HepG2 (cell line): ENCODE measurements around the gene SNRNP200. TPM values are rescaled to one million over a fixed set of nuclear protein-coding genes. Genes with fewer than 3 reads are reported as not detected.

Experiments used
- AKNA ChIP-seq: sonication (generic); formaldehyde crosslinking; IDR thresholded peaks from 2 replicates; pipeline ENCODE4 v1.4.0; 2020; ENCODE audit warnings: missing genetic modification reagents, borderline replicate concordance
- FOSL2 ChIP-seq: sonication (generic); formaldehyde crosslinking; IDR thresholded peaks from 2 replicates; pipeline ENCODE4 v1.4.0; 2020; ENCODE audit warnings: missing genetic modification reagents
- HNF1B ChIP-seq: sonication (generic); formaldehyde crosslinking; IDR thresholded peaks from 2 replicates; pipeline ENCODE4 v1.5.1; 2020; ENCODE audit warnings: mild to moderate bottlenecking, moderate library complexity, missing genetic modification reagents
- IRF2 ChIP-seq: IDR thresholded peaks from 2 replicates; pipeline ENCODE4 v1.6.1; 2018; ENCODE audit warnings: missing genetic modification reagents, missing compliant biosample characterization
- KLF12 ChIP-seq: sonication (generic); formaldehyde crosslinking; IDR thresholded peaks from 2 replicates; pipeline ENCODE4 v1.4.0; 2020; ENCODE audit warnings: missing genetic modification reagents, borderline replicate concordance
- LCORL ChIP-seq, 2 experiments: fragments of 450-650 bp in 1 of 2; sonication (generic) in 1 of 2; formaldehyde crosslinking in 1 of 2; IDR thresholded peaks; 2 replicates each; pipeline versions ENCODE4 v1.5.0 to v1.6.1; 2017 to 2020; ENCODE audit warnings: antibody characterized with exemption in 1 of 2, missing genetic modification reagents in 1 of 2
- MLX ChIP-seq: IDR thresholded peaks from 2 replicates; pipeline ENCODE4 v1.6.1; 2016
- NR3C1 ChIP-seq: sonication (generic); formaldehyde crosslinking; IDR thresholded peaks from 2 replicates; pipeline ENCODE4 v1.4.0; 2020; ENCODE audit warnings: missing genetic modification reagents
- RARG ChIP-seq: sonication (generic); formaldehyde crosslinking; IDR thresholded peaks from 2 replicates; pipeline ENCODE4 v1.4.0; 2020; ENCODE audit warnings: low read depth, mild to moderate bottlenecking, missing genetic modification reagents
- ZFP91 ChIP-seq: sonication (generic); formaldehyde crosslinking; IDR thresholded peaks from 2 replicates; pipeline ENCODE4 v1.9.0; 2022; ENCODE audit warnings: missing genetic modification reagents, mild to moderate bottlenecking, borderline replicate concordance
- ZNF333 ChIP-seq: sonication (generic); formaldehyde crosslinking; IDR thresholded peaks from 2 replicates; pipeline ENCODE4 v1.4.0; 2020; ENCODE audit warnings: mild to moderate bottlenecking, missing genetic modification reagents, borderline replicate concordance
- ZNF672 ChIP-seq: sonication (generic); formaldehyde crosslinking; IDR thresholded peaks from 2 replicates; pipeline ENCODE4 v1.8.1; 2022; ENCODE audit warnings: missing genetic modification reagents
- ZNF879 ChIP-seq: sonication (generic); formaldehyde crosslinking; IDR thresholded peaks from 2 replicates; pipeline ENCODE4 v1.8.1; 2023; ENCODE audit warnings: missing genetic modification reagents
- polyA plus RNA-seq, 8 experiments: library from polyadenylated mRNA; depleted of rRNA in 3 of 8; stranded (reverse) in 7 of 8; unstranded in 1 of 8; fragments of >200 nt; fragmentation: Illumina TruSeq in 4 of 8; extraction: Trizol in 4 of 8; gene quantifications; 2 replicates each; pipeline versions ENCODE4 v1.2.1 to v1.2.3, GENCODE V29; 2011 to 2016; ENCODE audit warnings: low read depth in 4 of 8, missing spikeins in 1 of 8, mixed read lengths in 1 of 8; ENCODE audit not compliant: insufficient read depth in 1 of 8
- total RNA-seq, 5 experiments: library from RNA; depleted of rRNA; stranded (reverse); fragments of >200 nt; fragmentation: Illumina TruSeq; extraction: Trizol; gene quantifications; 2 replicates each; pipeline ENCODE4 v1.2.3, GENCODE V29; 2016; ENCODE audit warnings: low read depth in 1 of 5
- TF ChIP-seq, protein P1 (sequence below): sonication (generic); formaldehyde crosslinking; IDR thresholded peaks from 2 replicates; pipeline ENCODE4 v1.5.1; 2020; ENCODE audit warnings: missing genetic modification reagents, mild to moderate bottlenecking, borderline replicate concordance

SNRNP200 gene
- total and polyA plus RNA-seq, 2 of the 13 experiments (the other 11 are each of a cell fraction or from before 2014, with no cell fraction given): 99.0 to 232 TPM

DNA sequence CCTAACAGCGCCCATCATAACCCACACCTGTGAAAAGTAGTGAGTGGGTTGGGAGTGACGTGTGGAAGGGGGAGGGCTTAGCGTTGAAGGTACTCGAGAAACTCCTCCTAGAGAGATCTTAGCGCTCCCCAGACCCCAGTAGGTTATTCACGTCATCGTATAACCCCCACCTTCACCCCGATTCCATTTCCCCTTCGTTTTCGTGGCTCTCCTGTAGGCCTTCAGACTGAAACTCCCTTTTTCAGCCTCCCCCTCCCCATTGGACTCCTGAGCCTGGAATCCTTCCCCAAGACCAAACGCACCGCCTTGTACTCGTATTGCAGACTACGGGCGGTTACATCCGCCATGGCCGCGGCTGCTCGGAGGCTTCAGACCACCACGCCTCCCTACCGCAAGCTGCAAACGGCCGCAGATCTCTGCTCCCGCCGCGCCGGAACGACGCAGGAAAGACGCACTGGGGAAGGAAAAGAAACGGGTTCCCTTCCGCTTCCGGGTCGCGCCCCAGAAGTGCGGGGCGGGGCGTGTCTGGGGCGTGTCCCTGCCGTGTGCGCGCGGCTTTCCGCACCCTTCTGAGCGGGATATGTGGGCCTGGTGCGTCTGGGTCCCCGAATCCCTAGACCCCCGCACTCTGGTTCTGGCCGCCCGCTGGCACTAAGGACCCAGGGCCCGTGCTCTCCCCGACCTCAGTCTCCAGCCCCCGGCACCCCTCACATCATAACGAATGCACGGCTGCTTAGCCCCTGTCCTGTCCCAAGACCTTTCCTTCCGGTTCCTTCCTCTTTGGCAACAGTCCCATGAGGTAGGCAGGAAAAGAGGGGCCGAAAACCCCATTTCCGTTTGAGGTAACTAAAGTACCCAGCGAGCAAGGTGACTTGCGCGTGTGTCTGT is at the start of gene SNRNP200 (continued):
- TF ChIP-seq RARG: peak; percentile 92
- no peak for TF ChIP-seq ZNF879 (CRISPR knock-in tag)
- peak; percentile 99 for TF ChIP-seq KLF12
- no peak for TF ChIP-seq NR3C1 (CRISPR knock-in tag)
- peak; percentile 90 for TF ChIP-seq IRF2
- peak; percentile 88; the same call in 1 of the 2 replicates for TF ChIP-seq AKNA
- peak; percentile 79; the same call in 1 of the 2 replicates for TF ChIP-seq MLX (CRISPR knock-in tag)
- peak; percentile 58; the same call in 1 of the 2 replicates for TF ChIP-seq LCORL (IDR thresholded peaks at IDR 0.05)
- peak; percentile 90 for TF ChIP-seq LCORL (CRISPR knock-in tag; IDR thresholded peaks at IDR 0.05)
- TF ChIP-seq ZFP91 (CRISPR knock-in tag): peak; percentile 95; the same call in 1 of the 2 replicates
- TF ChIP-seq ZNF333 (CRISPR knock-in tag): peak; percentile 23
- peak; percentile 83 for TF ChIP-seq HNF1B (CRISPR knock-in tag)
- no peak; the same call in none of the 2 replicates for TF ChIP-seq FOSL2
- TF ChIP-seq, protein P1, sequence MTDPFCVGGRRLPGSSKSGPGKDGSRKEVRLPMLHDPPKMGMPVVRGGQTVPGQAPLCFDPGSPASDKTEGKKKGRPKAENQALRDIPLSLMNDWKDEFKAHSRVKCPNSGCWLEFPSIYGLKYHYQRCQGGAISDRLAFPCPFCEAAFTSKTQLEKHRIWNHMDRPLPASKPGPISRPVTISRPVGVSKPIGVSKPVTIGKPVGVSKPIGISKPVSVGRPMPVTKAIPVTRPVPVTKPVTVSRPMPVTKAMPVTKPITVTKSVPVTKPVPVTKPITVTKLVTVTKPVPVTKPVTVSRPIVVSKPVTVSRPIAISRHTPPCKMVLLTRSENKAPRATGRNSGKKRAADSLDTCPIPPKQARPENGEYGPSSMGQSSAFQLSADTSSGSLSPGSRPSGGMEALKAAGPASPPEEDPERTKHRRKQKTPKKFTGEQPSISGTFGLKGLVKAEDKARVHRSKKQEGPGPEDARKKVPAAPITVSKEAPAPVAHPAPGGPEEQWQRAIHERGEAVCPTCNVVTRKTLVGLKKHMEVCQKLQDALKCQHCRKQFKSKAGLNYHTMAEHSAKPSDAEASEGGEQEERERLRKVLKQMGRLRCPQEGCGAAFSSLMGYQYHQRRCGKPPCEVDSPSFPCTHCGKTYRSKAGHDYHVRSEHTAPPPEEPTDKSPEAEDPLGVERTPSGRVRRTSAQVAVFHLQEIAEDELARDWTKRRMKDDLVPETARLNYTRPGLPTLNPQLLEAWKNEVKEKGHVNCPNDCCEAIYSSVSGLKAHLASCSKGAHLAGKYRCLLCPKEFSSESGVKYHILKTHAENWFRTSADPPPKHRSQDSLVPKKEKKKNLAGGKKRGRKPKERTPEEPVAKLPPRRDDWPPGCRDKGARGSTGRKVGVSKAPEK (CRISPR knock-in tag): peak; percentile 98
- TF ChIP-seq ZNF672 (CRISPR knock-in tag): no peak
